H1 (cell line): ENCODE results near the gene GABRE. TPM values are rescaled to one million over a fixed set of nuclear protein-coding genes. Genes with fewer than 3 reads are reported as not detected.

Experiments
- CTCF ChIA-PET: fragments of 300-600 bp; sonication (Branson Sonifier 250); formaldehyde crosslinking; loops from one replicate; lab custom pipeline; 2021; ENCODE audit not compliant: partially characterized antibody; lab: Charles Lee
- POLR2A ChIA-PET: fragments of 300-600 bp; sonication (Branson Sonifier 250); formaldehyde crosslinking; loops from one replicate; lab custom pipeline; 2021; ENCODE audit warnings: inconsistent platforms; ENCODE audit not compliant: partially characterized antibody; lab: Charles Lee
- DNase-seq, 2 experiments: peaks; one replicate each; pipeline versions ENCODE4 v3.0.0 to v3.0.0-alpha.2; 2010 to 2022; ENCODE audit warnings: low spot score in 2 of 2, low read depth in 1 of 2, mixed read lengths in 1 of 2
- FAIRE-seq: peaks from 2 replicates; lab custom pipeline; 2011; peaks lifted over from hg19 to GRCh38; lab: Jason Lieb, UNC
- H2AFZ ChIP-seq: 2 replicates; pipeline ENCODE4 v1.8.1; 2012; ENCODE audit warnings: low read length, inconsistent platforms
- H2AK5ac ChIP-seq: 2 replicates; pipeline ENCODE4 v1.6.1; 2013; ENCODE audit warnings: low read depth, low read length
- H2BK120ac ChIP-seq: replicated peaks from 2 replicates; pipeline ENCODE3; 2013; ENCODE audit warnings: low read depth, low read length, inconsistent platforms
- H2BK12ac ChIP-seq: 2 replicates; pipeline ENCODE4 v1.6.1; 2013; ENCODE audit warnings: low read depth, low read length
- H2BK15ac ChIP-seq: 2 replicates; pipeline ENCODE4 v1.6.1; 2013; ENCODE audit warnings: low read length
- H2BK20ac ChIP-seq: 2 replicates; pipeline ENCODE4 v1.6.1; 2013; ENCODE audit warnings: low read length
- H2BK5ac ChIP-seq: 2 replicates; pipeline ENCODE4 v1.6.1; 2013; ENCODE audit warnings: low read depth, low read length
- H3K14ac ChIP-seq: 2 replicates; pipeline ENCODE4 v1.6.1; 2013; ENCODE audit warnings: inconsistent platforms; ENCODE audit not compliant: insufficient read length
- H3K18ac ChIP-seq: 2 replicates; pipeline ENCODE4 v1.6.1; 2013; ENCODE audit warnings: low read length; ENCODE audit errors: extremely low read depth
- H3K23ac ChIP-seq: 2 replicates; pipeline ENCODE4 v1.6.1; 2013; ENCODE audit warnings: inconsistent platforms; ENCODE audit not compliant: insufficient read length
- H3K23me2 ChIP-seq: 2 replicates; pipeline ENCODE4 v1.6.1; 2013; ENCODE audit warnings: low read depth, low read length
- H3K27ac ChIP-seq: 2 replicates; pipeline ENCODE4 v1.6.1; 2011; ENCODE audit warnings: low read depth, low read length, inconsistent platforms
- H3K27me3 ChIP-seq, 4 experiments: replicated peaks in 1 of 4; 1 replicate in 1 of 4; 2 replicates in 3 of 4; pipeline versions ENCODE4 v1.6.1 to v1.8.1; 2011 to 2013; ENCODE audit warnings: low read length in 3 of 4, mild to moderate bottlenecking in 3 of 4, inconsistent platforms in 2 of 4, mixed read lengths in 2 of 4, moderate library complexity in 1 of 4; ENCODE audit not compliant: control insufficient read depth in 3 of 4, insufficient read depth in 3 of 4; ENCODE audit errors: extremely low read depth in 1 of 4
- H3K36me3 ChIP-seq, 4 experiments: 2 replicates each; pipeline versions ENCODE4 v1.6.1 to v1.8.1; 2011 to 2013; ENCODE audit warnings: mild to moderate bottlenecking in 4 of 4, low read length in 3 of 4, moderate library complexity in 2 of 4, control low read depth in 1 of 4, inconsistent platforms in 1 of 4; ENCODE audit not compliant: insufficient read depth in 4 of 4, control insufficient read depth in 2 of 4
- H3K4ac ChIP-seq: replicated peaks from 2 replicates; pipeline ENCODE3; 2013; ENCODE audit warnings: low read length, low read depth, mixed read lengths, inconsistent platforms; ENCODE audit not compliant: insufficient read length
- H3K4me1 ChIP-seq, 4 experiments: replicated peaks in 1 of 4; 1 replicate in 1 of 4; 2 replicates in 3 of 4; pipeline versions ENCODE4 v1.6.1 to v1.8.1; 2011 to 2013; ENCODE audit warnings: low read length in 3 of 4, inconsistent platforms in 2 of 4, mixed read lengths in 1 of 4; ENCODE audit not compliant: insufficient read depth in 4 of 4, control insufficient read depth in 3 of 4
- H3K4me2 ChIP-seq, 2 experiments: 2 replicates each; pipeline versions ENCODE4 v1.6.1 to v1.8.1; 2011 to 2013; ENCODE audit warnings: low read depth in 2 of 2, low read length in 2 of 2, control low read depth in 1 of 2, inconsistent platforms in 1 of 2, mild to moderate bottlenecking in 1 of 2; ENCODE audit not compliant: insufficient read depth in 1 of 2
- H3K4me3 ChIP-seq, 4 experiments: fragments of 200-600, 300-600 bp in 1 of 4; sonication (generic), shearing (Covaris generic), sonication (Bioruptor Twin) in 1 of 4; 2 replicates each; pipeline versions ENCODE4 v1.5.1 to v1.8.1; 2011 to 2016; ENCODE audit warnings: low read length in 4 of 4, low read depth in 3 of 4, control low read depth in 2 of 4, inconsistent platforms in 2 of 4, mild to moderate bottlenecking in 2 of 4, mixed read lengths in 1 of 4, moderate library complexity in 1 of 4; ENCODE audit not compliant: insufficient read depth in 2 of 4; ENCODE audit errors: extremely low read depth in 1 of 4
- H3K56ac ChIP-seq: replicated peaks from 2 replicates; pipeline ENCODE3; 2013; ENCODE audit warnings: low read depth, mild to moderate bottlenecking, mixed read lengths, low read length, inconsistent platforms; ENCODE audit not compliant: insufficient read length
- H3K79me1 ChIP-seq: 2 replicates; pipeline ENCODE4 v1.6.1; 2013; ENCODE audit warnings: low read depth, low read length, control low read depth
- H3K79me2 ChIP-seq, 2 experiments: 2 replicates each; pipeline versions ENCODE4 v1.6.1 to v1.8.1; 2012 to 2013; ENCODE audit warnings: low read length in 2 of 2, mild to moderate bottlenecking in 2 of 2, inconsistent platforms in 1 of 2; ENCODE audit not compliant: insufficient read depth in 2 of 2, control insufficient read depth in 1 of 2
- H3K9ac ChIP-seq, 4 experiments: replicated peaks in 1 of 4; 1 replicate in 1 of 4; 2 replicates in 3 of 4; pipeline versions ENCODE4 v1.6.1 to v1.8.1; 2011 to 2013; ENCODE audit warnings: low read depth in 3 of 4, low read length in 3 of 4, control low read depth in 2 of 4, mild to moderate bottlenecking in 2 of 4, moderate library complexity in 2 of 4, inconsistent platforms in 1 of 4; ENCODE audit errors: extremely low read depth in 1 of 4
- H3K9me3 ChIP-seq, 2 experiments: 2 replicates each; pipeline versions ENCODE4 v1.6.1 to v1.8.1; 2012 to 2013; ENCODE audit warnings: mild to moderate bottlenecking in 2 of 2, moderate library complexity in 2 of 2, control low read depth in 1 of 2, inconsistent platforms in 1 of 2, low read depth in 1 of 2, low read length in 1 of 2, mixed read lengths in 1 of 2; ENCODE audit not compliant: insufficient read depth in 2 of 2
- H4K20me1 ChIP-seq, 2 experiments: replicated peaks in 1 of 2; 2 replicates each; pipeline versions ENCODE3 to v1.8.1; 2011 to 2013; ENCODE audit warnings: inconsistent platforms in 2 of 2, low read length in 2 of 2, mild to moderate bottlenecking in 1 of 2; ENCODE audit not compliant: insufficient read depth in 2 of 2, control insufficient read depth in 1 of 2
- H4K5ac ChIP-seq: 2 replicates; pipeline ENCODE4 v1.6.1; 2013; ENCODE audit warnings: low read length, low read depth, mixed read lengths, inconsistent platforms; ENCODE audit not compliant: insufficient read length
- H4K8ac ChIP-seq: 2 replicates; pipeline ENCODE4 v1.8.0; 2013; ENCODE audit warnings: mild to moderate bottlenecking, moderate library complexity, low read length, inconsistent platforms; ENCODE audit not compliant: insufficient read depth; ENCODE audit errors: extremely low read depth
- H4K91ac ChIP-seq: replicated peaks from 2 replicates; pipeline ENCODE3; 2013; ENCODE audit warnings: low read length, mixed read lengths, inconsistent platforms; ENCODE audit not compliant: insufficient read length
- FOSL1 ChIP-seq: IDR thresholded peaks from 2 replicates; pipeline ENCODE4 v1.6.1; 2011; ENCODE audit warnings: mild to moderate bottlenecking, low read depth, low read length, moderate library complexity; ENCODE audit not compliant: insufficient read depth
- GABPA ChIP-seq: IDR thresholded peaks from 2 replicates; pipeline ENCODE4 v1.6.1; 2011; ENCODE audit warnings: mild to moderate bottlenecking, low read length, moderate library complexity, borderline replicate concordance; ENCODE audit not compliant: insufficient read depth
- JUND ChIP-seq: IDR thresholded peaks from 2 replicates; pipeline ENCODE4 v1.6.1; 2011; ENCODE audit warnings: mild to moderate bottlenecking, improper control_type of control experiment, low read length
- KDM1A ChIP-seq: fragments of 200-600, 300-600 bp; sonication (generic); IDR thresholded peaks from 2 replicates; pipeline ENCODE4 v1.7.1; 2016; ENCODE audit warnings: mild to moderate bottlenecking, low read length, borderline replicate concordance
- NRF1 ChIP-seq: IDR thresholded peaks from 2 replicates; pipeline ENCODE4 v1.6.1; 2011; ENCODE audit warnings: mild to moderate bottlenecking, low read depth, low read length, improper control_type of control experiment
- POLR2AphosphoS5 ChIP-seq: IDR thresholded peaks from 2 replicates; pipeline ENCODE4 v1.6.1; 2011; ENCODE audit warnings: low read depth, low read length
- RBBP5 ChIP-seq: IDR thresholded peaks from 2 replicates; pipeline ENCODE4 v1.7.1; 2012; ENCODE audit warnings: low read depth, mild to moderate bottlenecking, inconsistent platforms, low read length, moderate library complexity, borderline replicate concordance
- SP4 ChIP-seq: IDR thresholded peaks from 2 replicates; pipeline ENCODE4 v1.6.1; 2012; ENCODE audit warnings: low read length, inconsistent platforms
- YY1 ChIP-seq: IDR thresholded peaks from 2 replicates; pipeline ENCODE4 v1.6.1; 2011; ENCODE audit warnings: low read depth, mild to moderate bottlenecking, low read length
- whole genome bisulfite sequencing, 2 experiments: shearing (Covaris generic) in 1 of 2; methylation state at CpG; one replicate each; pipeline versions ENCODE4 v1.1.6 to v1.1.7; 2013 to 2015; ENCODE audit warnings: low lambda C conversion rate in 2 of 2, mixed read lengths in 2 of 2, inconsistent platforms in 1 of 2, low coverage in 1 of 2, missing lambda C conversion rate in 1 of 2; ENCODE audit not compliant: insufficient replicate concordance in 2 of 2, insufficient coverage in 1 of 2, insufficient read length in 1 of 2; ENCODE audit errors: extremely low coverage in 1 of 2, missing lambda C conversion rate in 1 of 2; 5-methylcytosine and 5-hydroxymethylcytosine counted together
- polyA plus RNA-seq, 7 experiments: library from polyadenylated mRNA; depleted of rRNA in 3 of 7; stranded (reverse) in 5 of 7; unstranded in 2 of 7; fragments of >200 nt in 5 of 7; fragments of 200-250 nt in 2 of 7; gene quantifications; 1 replicate in 5 of 7; 2 replicates in 1 of 7; 4 replicates in 1 of 7; pipeline versions ENCODE4 v1.2.1 to v1.2.3, GENCODE V29; 2011 to 2013; ENCODE audit warnings: missing spikeins in 2 of 7, mixed read lengths in 2 of 7
- total RNA-seq: library from RNA; stranded (reverse); fragmentation: NEBNext Ultra II Directional; extraction: Animal tissue kit (Norgen Biotek cat#: 25700); gene quantifications from 2 replicates; pipeline ENCODE4 v1.2.1, GENCODE V29; 2021

GABRE gene
- total and polyA plus RNA-seq, 2 of the 8 experiments (the other 6 are each of a cell fraction or from before 2014, with no cell fraction given): 5.5 to 7.0 TPM

DNA sequence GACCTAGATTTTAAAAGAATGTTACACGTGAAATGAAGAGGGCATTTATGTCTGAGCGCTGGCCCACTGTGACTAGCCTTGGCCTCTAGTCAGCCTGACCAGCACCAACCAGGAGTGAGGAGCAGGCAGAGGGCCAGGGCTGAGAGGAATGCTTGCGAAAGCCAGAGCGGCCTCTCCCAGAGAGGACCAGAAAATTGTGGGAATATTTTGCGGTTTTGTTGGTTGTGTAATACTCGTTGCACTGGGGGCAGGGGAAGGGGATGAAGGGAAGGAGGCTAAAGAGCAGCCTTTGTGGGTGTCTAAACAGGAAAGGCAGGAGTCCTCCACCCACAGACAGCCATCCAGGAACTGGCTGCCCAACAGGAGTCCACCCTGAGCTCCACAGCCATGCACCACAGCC lies 3.8 kb downstream of the GABRE start:
- no peak overlapping the region for H3K23ac ChIP-seq
- no peak overlapping the region for H4K91ac ChIP-seq
- no peak overlapping the region for H2BK15ac ChIP-seq
- no peak for FAIRE-seq
- no peak overlapping the region for H2BK20ac ChIP-seq
- H3K4ac ChIP-seq: no peak overlapping the region
- no peak overlapping the region for H3K27ac ChIP-seq
- peaks cover 0 to 8% (median 2%) of the 10 kb centered on the region in 4 experiments; a peak in 2 of 7 replicates for H3K4me1 ChIP-seq
- no peaks in the 10 kb centered on the region for H3K23me2 ChIP-seq
- peaks cover 3 to 24% (median 9%) of the 10 kb centered on the region in 4 experiments; a peak in 6 of 7 replicates for H3K27me3 ChIP-seq
- POLR2A ChIA-PET: interaction anchor here (1.1 kb wide), 1 partner anchor 28 kb away, joined by 3 read pairs; no protein-coding TSS in a partner anchor
- CTCF ChIA-PET: no interaction called here
- H3K79me2 ChIP-seq: no peaks in the 10 kb centered on the region
- WGBS, 2 experiments: 93% methylated on average over 6 of the region's 6 CpGs; no CpG with 5 or more reads in 1 of the 2 experiments
- no peaks in the 10 kb centered on the region for H3K79me1 ChIP-seq
- H2AK5ac ChIP-seq: no peak overlapping the region
- H2BK12ac ChIP-seq: no peak overlapping the region
- H3K4me2 ChIP-seq: no peak overlapping the region
- no peak overlapping the region for H3K56ac ChIP-seq
- no peaks in the 10 kb centered on the region for H4K20me1 ChIP-seq
- no peak for DNase-seq
- H4K5ac ChIP-seq: no peak overlapping the region
- no peak overlapping the region for H3K9ac ChIP-seq
- H3K9me3 ChIP-seq: no peaks in the 10 kb centered on the region
- H2AFZ ChIP-seq: no peak overlapping the region
- H3K14ac ChIP-seq: no peak overlapping the region
- H4K8ac ChIP-seq: no peak overlapping the region
- H2BK120ac ChIP-seq: no peak overlapping the region
- H2BK5ac ChIP-seq: no peak overlapping the region
- H3K4me3 ChIP-seq: no peak overlapping the region
- H3K18ac ChIP-seq: no peak overlapping the region
- peaks cover 0 to 3% (median 0%) of the 10 kb centered on the region in 4 experiments; a peak in 2 of 8 replicates for H3K36me3 ChIP-seq
- TF ChIP-seq SP4: no peak
- no peak for TF ChIP-seq NRF1
- no peak for TF ChIP-seq RBBP5
- no peak for TF ChIP-seq JUND
- TF ChIP-seq POLR2AphosphoS5: no peak
- no peak for TF ChIP-seq GABPA
- no peak for TF ChIP-seq FOSL1
- TF ChIP-seq YY1: no peak
- TF ChIP-seq KDM1A: no peak
